ENCODE results near the gene LGALS9B. TPM values are rescaled to one million over a fixed set of nuclear protein-coding genes. Genes with fewer than 3 reads are reported as not detected.
"Not testable (repeated sequence)": the region's sequence is repeated elsewhere in the genome, so short reads cannot be mapped to it uniquely, and the experiment has no call there.

LGALS9B gene
- total and polyA plus RNA-seq, 2 of the 13 experiments (the other 11 are each of a cell fraction or from before 2014, with no cell fraction given), result not detected

- WGBS (ENCODE audit: low lambda C conversion rate), result 12% methylated on average over 6 of the region's 6 CpGs
- H3K9ac ChIP-seq (ENCODE audit: insufficient read depth, low read depth, low read length); H3K27me3 ChIP-seq (ENCODE audit: control insufficient read depth in 1 of 2, insufficient read depth in 2 of 2, low read length in 2 of 2); H3K4me3 ChIP-seq (replicated peaks in 1 of 3; ENCODE audit: insufficient read depth in 1 of 3, low read depth in 2 of 3, low read length in 3 of 3); H3K4me1 ChIP-seq (ENCODE audit: insufficient read depth, low read length); H3K4me2 ChIP-seq (ENCODE audit: low read depth, low read length); FAIRE-seq; CTCF ChIA-PET (ENCODE audit: low intra/inter-chr PET ratio, low total read pairs); H4K20me1 ChIP-seq (ENCODE audit: insufficient read depth, low read length); BruUV-seq (replicated peaks); H3K9me3 ChIP-seq (ENCODE audit: low read length); H2AFZ ChIP-seq (ENCODE audit: low read length); POLR2A ChIA-PET; H3K36me3 ChIP-seq (replicated peaks in 1 of 2; ENCODE audit: control insufficient read depth in 1 of 2, insufficient read depth in 2 of 2, low read length in 2 of 2); in situ Hi-C loops (cut with HindIII; ENCODE audit: extremely low pct_ligation_motif_present, low pct_unique_long_range_greater_than_20kb); DNase-seq (ENCODE audit: low spot score); H3K79me2 ChIP-seq (ENCODE audit: insufficient read depth, low read length); intact Hi-C loops (cut with micrococcal nuclease; ENCODE audit: unreplicated experiment); H3K27ac ChIP-seq (ENCODE audit: extremely low read length, insufficient read depth, low read length): not testable (repeated sequence)
- ATAC-seq, result 0 out of 3 replicates have a peak, but pooled peaks have one; percentile 18
These were observed 20.4 kb downstream of the LGALS9B start for GRCh38 chr17:20446895-20447294.

GRCh38 chr17:20444581-20445236 is 22.6 kb downstream of the LGALS9B start:
- H3K4me2 ChIP-seq (ENCODE audit: low read depth, low read length); H3K4me1 ChIP-seq (ENCODE audit: insufficient read depth, low read length); in situ Hi-C loops (cut with HindIII; ENCODE audit: extremely low pct_ligation_motif_present, low pct_unique_long_range_greater_than_20kb); POLR2A ChIA-PET; H3K79me2 ChIP-seq (ENCODE audit: insufficient read depth, low read length); CTCF ChIA-PET (ENCODE audit: low intra/inter-chr PET ratio, low total read pairs); intact Hi-C loops (cut with micrococcal nuclease; ENCODE audit: unreplicated experiment); H2AFZ ChIP-seq (ENCODE audit: low read length); H3K27me3 ChIP-seq (ENCODE audit: control insufficient read depth in 1 of 2, insufficient read depth in 2 of 2, low read length in 2 of 2); BruUV-seq (replicated peaks); H3K36me3 ChIP-seq (replicated peaks in 1 of 2; ENCODE audit: control insufficient read depth in 1 of 2, insufficient read depth in 2 of 2, low read length in 2 of 2); FAIRE-seq; DNase-seq (ENCODE audit: low spot score); H3K27ac ChIP-seq (ENCODE audit: extremely low read length, insufficient read depth, low read length); ATAC-seq; H3K9ac ChIP-seq (ENCODE audit: insufficient read depth, low read depth, low read length); H4K20me1 ChIP-seq (ENCODE audit: insufficient read depth, low read length); H3K9me3 ChIP-seq (ENCODE audit: low read length); H3K4me3 ChIP-seq (replicated peaks in 1 of 3; ENCODE audit: insufficient read depth in 1 of 3, low read depth in 2 of 3, low read length in 3 of 3): not testable (repeated sequence)
- 0% methylated on average over 1 of the region's 8 CpGs for WGBS (ENCODE audit: low lambda C conversion rate)

GRCh38 chr17:20444173-20444572 is 23.2 kb downstream of the LGALS9B start:
- FAIRE-seq; H3K4me2 ChIP-seq (ENCODE audit: low read depth, low read length); BruUV-seq (replicated peaks); H3K79me2 ChIP-seq (ENCODE audit: insufficient read depth, low read length); DNase-seq (ENCODE audit: low spot score); H3K4me3 ChIP-seq (replicated peaks in 1 of 3; ENCODE audit: insufficient read depth in 1 of 3, low read depth in 2 of 3, low read length in 3 of 3); H4K20me1 ChIP-seq (ENCODE audit: insufficient read depth, low read length); CTCF ChIA-PET (ENCODE audit: low intra/inter-chr PET ratio, low total read pairs); H3K27me3 ChIP-seq (ENCODE audit: control insufficient read depth in 1 of 2, insufficient read depth in 2 of 2, low read length in 2 of 2); H2AFZ ChIP-seq (ENCODE audit: low read length); intact Hi-C loops (cut with micrococcal nuclease; ENCODE audit: unreplicated experiment); POLR2A ChIA-PET; H3K4me1 ChIP-seq (ENCODE audit: insufficient read depth, low read length); H3K36me3 ChIP-seq (replicated peaks in 1 of 2; ENCODE audit: control insufficient read depth in 1 of 2, insufficient read depth in 2 of 2, low read length in 2 of 2); H3K9me3 ChIP-seq (ENCODE audit: low read length); in situ Hi-C loops (cut with HindIII; ENCODE audit: extremely low pct_ligation_motif_present, low pct_unique_long_range_greater_than_20kb); H3K27ac ChIP-seq (ENCODE audit: extremely low read length, insufficient read depth, low read length); H3K9ac ChIP-seq (ENCODE audit: insufficient read depth, low read depth, low read length): not testable (repeated sequence)
- 52% methylated on average over 3 of the region's 16 CpGs for WGBS (ENCODE audit: low lambda C conversion rate)
- peak; percentile 9; the same call in 2 of the 3 replicates for ATAC-seq

GRCh38 chr17:20443632-20444031 is 23.7 kb downstream of the LGALS9B start:
- H2AFZ ChIP-seq (ENCODE audit: low read length); H3K4me1 ChIP-seq (ENCODE audit: insufficient read depth, low read length); H3K27me3 ChIP-seq (ENCODE audit: control insufficient read depth in 1 of 2, insufficient read depth in 2 of 2, low read length in 2 of 2); CTCF ChIA-PET (ENCODE audit: low intra/inter-chr PET ratio, low total read pairs); H3K9me3 ChIP-seq (ENCODE audit: low read length); POLR2A ChIA-PET; H3K9ac ChIP-seq (ENCODE audit: insufficient read depth, low read depth, low read length); H3K4me2 ChIP-seq (ENCODE audit: low read depth, low read length); BruUV-seq (replicated peaks); H3K4me3 ChIP-seq (replicated peaks in 1 of 3; ENCODE audit: insufficient read depth in 1 of 3, low read depth in 2 of 3, low read length in 3 of 3); H3K27ac ChIP-seq (ENCODE audit: extremely low read length, insufficient read depth, low read length); DNase-seq (ENCODE audit: low spot score); H4K20me1 ChIP-seq (ENCODE audit: insufficient read depth, low read length); H3K36me3 ChIP-seq (replicated peaks in 1 of 2; ENCODE audit: control insufficient read depth in 1 of 2, insufficient read depth in 2 of 2, low read length in 2 of 2); H3K79me2 ChIP-seq (ENCODE audit: insufficient read depth, low read length); in situ Hi-C loops (cut with HindIII; ENCODE audit: extremely low pct_ligation_motif_present, low pct_unique_long_range_greater_than_20kb); intact Hi-C loops (cut with micrococcal nuclease; ENCODE audit: unreplicated experiment): not testable (repeated sequence)
- no CpG with 5 or more reads among the region's 9 CpGs for WGBS (ENCODE audit: low lambda C conversion rate)
- ATAC-seq, result peak; percentile 83
- peak; percentile 66 for FAIRE-seq
